ENCODE measurements around the gene MYCBP. TPM values are rescaled to one million over a fixed set of nuclear protein-coding genes. Genes with fewer than 3 reads are reported as not detected.
"Not testable (repeated sequence)": the region's sequence is repeated elsewhere in the genome, so short reads cannot be mapped to it uniquely, and the experiment has no call there.

MYCBP gene
- total and polyA plus RNA-seq, 4 experiments from 2014 or later = 13.4 to 77.8 (median 35.5) TPM

DNA sequence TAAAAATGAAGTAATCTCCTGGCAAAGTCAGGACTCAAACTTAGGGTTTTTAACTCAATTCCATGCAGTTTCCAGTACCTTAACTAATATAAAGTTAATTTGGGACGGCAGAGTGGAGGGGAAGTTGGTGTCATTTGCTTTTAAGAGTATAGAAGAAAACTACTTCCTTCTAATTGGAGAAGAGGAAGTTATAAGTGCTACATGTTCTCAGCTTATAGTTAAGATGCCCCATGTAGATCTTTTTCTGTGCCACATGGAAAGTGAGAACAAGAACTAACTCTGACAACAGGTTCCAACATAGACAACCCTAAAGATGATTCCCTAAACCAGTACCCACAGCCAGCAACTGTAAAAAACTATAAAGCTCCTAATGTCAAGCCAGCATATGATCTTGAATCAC, 25.1 kb downstream of the MYCBP start:
- Histone ChIP-seq H3K36me3 (ENCODE audit: insufficient read depth, low read length) (peaks cover 40% of the 10 kb centered on the region), H3K4me3 (ENCODE audit: low read length in 2 of 2) (no peak overlapping the region), H3K27me3 (ENCODE audit: insufficient read depth, low read length) (no peaks in the 10 kb centered on the region), H3K9me3 (ENCODE audit: control insufficient read depth in 1 of 2, low read length in 2 of 2) (no peaks in the 10 kb centered on the region), H3K4me1 (ENCODE audit: insufficient read depth, low read length) (no peaks in the 10 kb centered on the region), H3K27ac (ENCODE audit: low read depth, low read length) (no peak overlapping the region)
- intact Hi-C loops (cut with micrococcal nuclease) = no loop called here
- no peak for DNase-seq
- Mint-ChIP-seq H3K27ac (peak overlapping the region in 4 of 7 donors; percentile 46 to 62 (median 54)), H3K27me3 (no peaks in the 10 kb centered on the region), H3K9me3 (peaks cover 0 to 3% (median 0%) of the 10 kb centered on the region in 8 donors), H3K36me3 (peaks cover 55 to 69% of the 10 kb centered on the region in 2 donors), H3K4me3 (no peak overlapping the region), H3K4me1 (peaks cover 20 to 31% (median 24%) of the 10 kb centered on the region in 4 donors)
- POLR2A ChIA-PET (ENCODE audit: partially characterized antibody) = no interaction called here
- CTCF ChIA-PET (ENCODE audit: partially characterized antibody) = interaction anchor here (1.7 to 1.8 kb wide), 2 partner anchors 13 to 244 kb away, joined by 4 to 6 read pairs; no protein-coding TSS in a partner anchor

DNA sequence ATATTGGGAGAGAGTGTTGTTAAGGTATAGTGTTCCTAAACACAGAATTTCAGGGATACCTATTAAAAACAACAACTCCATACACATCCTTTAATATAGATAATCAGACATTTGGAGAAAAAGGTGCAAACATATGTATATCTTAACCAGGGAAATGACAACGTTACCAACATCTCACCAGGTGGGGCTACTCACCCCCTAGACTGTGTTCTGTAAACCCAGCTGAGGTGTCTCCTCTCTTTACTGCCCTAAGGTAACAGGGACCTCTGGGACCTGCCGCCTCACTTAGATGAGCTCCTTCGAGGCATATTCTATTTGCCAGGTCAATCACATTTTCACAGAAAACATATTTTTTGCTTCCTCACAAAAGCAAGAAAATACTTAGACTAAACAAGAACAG, 26.9 kb downstream of the MYCBP start:
- no peaks in the 10 kb centered on the region for H3K9me3 ChIP-seq (ENCODE audit: control insufficient read depth in 1 of 2, low read length in 2 of 2)
- no peak overlapping the region for H3K4me3 Mint-ChIP-seq
- no peaks in the 10 kb centered on the region for H3K27me3 Mint-ChIP-seq
- H3K36me3 Mint-ChIP-seq = peaks cover 50 to 63% of the 10 kb centered on the region in 2 donors
- no peak overlapping the region for H3K27ac ChIP-seq (ENCODE audit: low read depth, low read length)
- POLR2A ChIA-PET (ENCODE audit: partially characterized antibody) = interaction anchor here (1.0 kb wide), 1 partner anchor 13 kb away, joined by 3 read pairs; the partner anchor contains the start of gene RRAGC
- H3K9me3 Mint-ChIP-seq = peaks cover 0 to 3% (median 0%) of the 10 kb centered on the region in 8 donors
- CTCF ChIA-PET (ENCODE audit: partially characterized antibody) = interaction anchor here (1.3 to 2.6 kb wide), 4 partner anchors 9 to 246 kb away, joined by 3 to 14 read pairs (median 11); no protein-coding TSS in a partner anchor
- intact Hi-C loops (cut with micrococcal nuclease) = loop anchor here (1.0 kb wide), 1 partner anchor 246 kb away; no protein-coding TSS in a partner anchor
- H3K4me1 ChIP-seq (ENCODE audit: insufficient read depth, low read length) = no peaks in the 10 kb centered on the region
- peaks cover 10 to 23% (median 15%) of the 10 kb centered on the region in 4 donors for H3K4me1 Mint-ChIP-seq
- no peaks in the 10 kb centered on the region for H3K27me3 ChIP-seq (ENCODE audit: insufficient read depth, low read length)
- DNase-seq = no peak
- H3K4me3 ChIP-seq (ENCODE audit: low read length in 2 of 2) = no peak overlapping the region
- peak overlapping the region in 1 of 7 donors; percentile 59 for H3K27ac Mint-ChIP-seq
- peaks cover 33% of the 10 kb centered on the region for H3K36me3 ChIP-seq (ENCODE audit: insufficient read depth, low read length)

DNA sequence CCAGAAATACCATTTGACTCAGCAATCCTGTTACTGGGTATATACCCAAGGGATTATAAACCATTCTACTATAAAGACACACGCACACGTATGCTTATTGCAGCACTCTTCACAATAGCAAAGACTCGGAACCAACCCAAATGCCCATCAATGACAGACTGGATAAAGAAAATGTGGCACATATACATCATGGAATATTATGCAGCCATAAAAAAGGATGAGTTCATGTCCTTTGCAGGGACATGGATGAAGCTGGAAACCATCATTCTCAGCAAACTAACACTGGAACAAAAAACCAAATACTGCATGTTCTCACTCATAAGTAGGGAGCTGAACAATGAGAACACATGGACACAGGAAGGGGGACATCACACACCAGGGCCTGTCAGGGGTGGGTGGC, 28.1 kb downstream of the MYCBP start:
- H3K4me1 ChIP-seq (ENCODE audit: insufficient read depth, low read length); H3K27me3 ChIP-seq (ENCODE audit: insufficient read depth, low read length); H3K27me3 Mint-ChIP-seq; H3K9me3 ChIP-seq (ENCODE audit: control insufficient read depth in 1 of 2, low read length in 2 of 2); H3K4me3 Mint-ChIP-seq; intact Hi-C loops (cut with micrococcal nuclease); POLR2A ChIA-PET (ENCODE audit: partially characterized antibody); H3K27ac ChIP-seq (ENCODE audit: low read depth, low read length); DNase-seq; H3K9me3 Mint-ChIP-seq; H3K4me3 ChIP-seq (ENCODE audit: low read length in 2 of 2): not testable (repeated sequence)
- peaks cover 27% of the 10 kb centered on the region for H3K36me3 ChIP-seq (ENCODE audit: insufficient read depth, low read length)
- CTCF ChIA-PET (ENCODE audit: partially characterized antibody) = interaction anchor here (2.0 to 2.6 kb wide), 3 partner anchors 8 to 247 kb away, joined by 10 to 14 read pairs (median 12); no protein-coding TSS in a partner anchor
- Mint-ChIP-seq H3K4me1 (peaks cover 17 to 28% (median 20%) of the 10 kb centered on the region in 4 donors), H3K36me3 (peaks cover 50 to 63% of the 10 kb centered on the region in 2 donors), H3K27ac (peak overlapping the region in 1 of 7 donors; percentile 81)

DNA sequence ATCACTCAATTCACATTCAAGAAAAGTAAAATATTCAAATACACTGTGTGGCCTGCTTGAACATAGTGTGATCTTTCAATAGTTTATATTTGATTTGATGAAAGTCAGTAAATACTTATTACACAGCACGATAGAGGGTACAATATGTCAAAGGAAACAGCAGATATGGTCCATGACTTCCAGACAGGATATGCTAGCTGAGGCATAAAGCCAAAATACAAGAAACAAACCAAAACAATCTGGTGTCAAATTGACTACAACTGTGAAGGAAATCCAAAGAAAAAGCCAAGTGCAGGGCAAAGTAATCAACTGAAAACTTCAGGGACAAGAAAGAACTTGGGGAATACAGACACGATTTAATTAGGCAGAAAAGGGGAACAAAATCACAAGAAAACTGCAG, 32.9 kb downstream of the MYCBP start:
- Mint-ChIP-seq H3K4me1 (peaks cover 14 to 20% (median 17%) of the 10 kb centered on the region in 4 donors), H3K27me3 (no peaks in the 10 kb centered on the region), H3K36me3 (peaks cover 51 to 64% of the 10 kb centered on the region in 2 donors), H3K9me3 (peaks cover 0 to 3% (median 0%) of the 10 kb centered on the region in 8 donors), H3K27ac (peak overlapping the region in 5 of 7 donors; percentile 14 to 82 (median 63)), H3K4me3 (no peak overlapping the region)
- CTCF ChIA-PET (ENCODE audit: partially characterized antibody) = no interaction called here
- Histone ChIP-seq H3K27ac (ENCODE audit: low read depth, low read length) (no peak overlapping the region), H3K9me3 (ENCODE audit: control insufficient read depth in 1 of 2, low read length in 2 of 2) (no peaks in the 10 kb centered on the region), H3K4me1 (ENCODE audit: insufficient read depth, low read length) (no peaks in the 10 kb centered on the region), H3K36me3 (ENCODE audit: insufficient read depth, low read length) (peaks cover 25% of the 10 kb centered on the region), H3K4me3 (ENCODE audit: low read length in 2 of 2) (no peak overlapping the region), H3K27me3 (ENCODE audit: insufficient read depth, low read length) (no peaks in the 10 kb centered on the region)
- intact Hi-C loops (cut with micrococcal nuclease) = no loop called here
- POLR2A ChIA-PET (ENCODE audit: partially characterized antibody) = no interaction called here
- DNase-seq = no peak

DNA sequence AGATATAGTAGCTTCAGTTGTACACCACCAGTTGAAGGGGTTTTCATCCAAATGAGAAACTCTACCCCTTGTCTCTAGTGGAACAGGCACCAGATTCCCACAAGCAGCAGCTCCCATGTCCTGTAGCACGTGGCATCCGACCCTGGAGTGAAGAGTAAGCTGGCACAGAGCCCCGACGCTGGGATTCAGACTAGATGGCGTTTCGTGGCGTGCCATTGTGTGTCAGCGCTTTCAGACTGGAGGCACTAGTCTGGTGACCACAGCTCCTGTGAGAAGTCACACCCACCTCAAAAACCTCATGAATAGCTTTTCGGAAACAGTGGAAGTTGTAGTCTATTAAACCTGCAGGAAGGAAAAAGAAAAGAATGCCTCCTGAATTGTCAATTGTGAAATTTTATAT, 33.8 kb downstream of the MYCBP start:
- H3K9me3 ChIP-seq (ENCODE audit: control insufficient read depth in 1 of 2, low read length in 2 of 2) = no peaks in the 10 kb centered on the region
- DNase-seq = no peak
- Mint-ChIP-seq H3K4me3 (no peak overlapping the region), H3K27me3 (no peaks in the 10 kb centered on the region), H3K36me3 (peaks cover 42 to 55% of the 10 kb centered on the region in 2 donors), H3K9me3 (no peaks in the 10 kb centered on the region), H3K27ac (no peak overlapping the region), H3K4me1 (peaks cover 10 to 14% (median 11%) of the 10 kb centered on the region in 4 donors)
- no peaks in the 10 kb centered on the region for H3K27me3 ChIP-seq (ENCODE audit: insufficient read depth, low read length)
- no peaks in the 10 kb centered on the region for H3K4me1 ChIP-seq (ENCODE audit: insufficient read depth, low read length)
- intact Hi-C loops (cut with micrococcal nuclease) = loop anchor here (5.0 kb wide), 1 partner anchor 947 kb away; no protein-coding TSS in a partner anchor
- H3K36me3 ChIP-seq (ENCODE audit: insufficient read depth, low read length) = peaks cover 25% of the 10 kb centered on the region
- H3K4me3 ChIP-seq (ENCODE audit: low read length in 2 of 2) = no peak overlapping the region
- no peak overlapping the region for H3K27ac ChIP-seq (ENCODE audit: low read depth, low read length)
- POLR2A ChIA-PET (ENCODE audit: partially characterized antibody) = no interaction called here
- CTCF ChIA-PET (ENCODE audit: partially characterized antibody) = no interaction called here

DNA sequence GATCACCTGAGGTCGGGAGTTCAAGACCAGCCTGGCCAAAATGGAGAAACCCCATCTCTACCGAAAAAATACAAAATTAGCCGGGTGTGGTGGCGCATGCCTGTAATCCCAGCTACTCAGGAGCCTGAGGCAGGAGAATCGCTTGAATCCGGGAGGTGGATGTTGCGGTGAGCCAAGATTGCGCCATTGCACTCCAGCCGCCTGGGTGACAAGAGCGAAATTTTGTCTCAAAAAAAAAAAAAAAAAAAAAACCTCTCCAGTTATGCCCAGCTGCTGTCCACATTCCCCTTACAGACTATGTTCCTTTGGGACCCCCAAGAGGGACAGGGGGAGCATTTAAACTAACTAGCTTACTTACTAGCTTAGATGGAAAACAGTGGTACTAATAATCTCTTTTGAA, 36.8 kb downstream of the MYCBP start:
- POLR2A ChIA-PET (ENCODE audit: partially characterized antibody); H3K9me3 ChIP-seq (ENCODE audit: control insufficient read depth in 1 of 2, low read length in 2 of 2); DNase-seq; H3K27me3 Mint-ChIP-seq; H3K27ac Mint-ChIP-seq; H3K4me3 Mint-ChIP-seq; H3K4me1 ChIP-seq (ENCODE audit: insufficient read depth, low read length); H3K27ac ChIP-seq (ENCODE audit: low read depth, low read length); H3K27me3 ChIP-seq (ENCODE audit: insufficient read depth, low read length); H3K4me3 ChIP-seq (ENCODE audit: low read length in 2 of 2); H3K9me3 Mint-ChIP-seq: not testable (repeated sequence)
- H3K36me3 Mint-ChIP-seq = peaks cover 26 to 35% of the 10 kb centered on the region in 2 donors
- peaks cover 16% of the 10 kb centered on the region for H3K36me3 ChIP-seq (ENCODE audit: insufficient read depth, low read length)
- CTCF ChIA-PET (ENCODE audit: partially characterized antibody) = interaction anchor here (0.7 to 3.0 kb wide), 7 partner anchors 10 to 846 kb away, joined by 3 to 11 read pairs (median 4); partner anchors contain the start of gene SF3A3
- peaks cover 3 to 14% (median 5%) of the 10 kb centered on the region in 4 donors for H3K4me1 Mint-ChIP-seq
- intact Hi-C loops (cut with micrococcal nuclease) = loop anchor here (5.0 kb wide), 1 partner anchor 944 kb away; no protein-coding TSS in a partner anchor

DNA sequence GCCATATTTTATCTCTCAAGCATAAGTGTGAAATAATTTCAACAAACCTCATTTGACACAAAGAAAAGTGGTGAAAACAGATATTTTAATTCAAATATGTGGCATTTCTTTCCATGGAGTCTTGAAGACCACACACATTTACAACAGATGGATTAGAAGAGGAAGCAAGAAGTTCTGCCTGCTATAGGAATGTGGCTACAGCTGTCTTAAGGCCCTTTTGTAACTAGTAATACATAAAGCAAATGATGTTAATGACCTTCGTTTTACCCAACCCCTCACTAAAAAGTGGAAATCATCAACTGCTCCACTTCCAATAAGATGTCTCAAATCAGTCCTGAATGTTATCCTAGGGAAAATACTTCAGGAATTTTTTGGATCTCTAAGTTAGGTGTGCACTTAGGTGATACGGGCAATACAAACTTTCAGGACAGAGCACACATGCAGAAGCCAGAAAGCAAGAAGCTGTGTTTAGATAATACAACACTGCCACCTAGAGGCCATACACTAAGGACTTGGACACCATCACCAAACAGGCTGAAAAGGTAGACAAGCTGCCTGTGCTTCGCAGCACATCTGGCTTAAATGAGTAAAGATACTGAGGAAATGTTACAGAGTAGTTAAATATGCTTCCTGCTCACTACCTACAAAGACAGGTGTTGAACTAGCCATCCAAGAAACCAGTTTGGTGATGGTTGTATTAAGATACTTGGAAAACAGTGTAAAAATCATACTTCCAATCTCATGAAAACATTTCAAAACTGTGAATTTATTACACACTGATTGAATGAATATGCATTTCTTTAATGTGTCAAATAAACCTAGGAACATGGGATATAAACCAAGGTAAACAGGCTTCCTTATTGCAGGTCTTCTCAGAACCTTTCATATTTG, 38.0 kb downstream of the MYCBP start:
- H3K4me1 Mint-ChIP-seq = peaks cover 0 to 7% (median under 1%) of the 10 kb centered on the region in 4 donors
- ChIA-PET CTCF (ENCODE audit: partially characterized antibody) (interaction anchor here (0.7 to 3.3 kb wide), 11 partner anchors 8 to 845 kb away, joined by 3 to 14 read pairs (median 4); no protein-coding TSS in a partner anchor), POLR2A (ENCODE audit: partially characterized antibody) (interaction anchor here (1.0 kb wide), 1 partner anchor 257 kb away, joined by 3 read pairs; no protein-coding TSS in a partner anchor)
- Histone ChIP-seq H3K4me3 (ENCODE audit: low read length in 2 of 2) (no peak overlapping the region), H3K27me3 (ENCODE audit: insufficient read depth, low read length) (no peaks in the 10 kb centered on the region), H3K27ac (ENCODE audit: low read depth, low read length) (no peak overlapping the region), H3K36me3 (ENCODE audit: insufficient read depth, low read length) (peaks cover 16% of the 10 kb centered on the region), H3K9me3 (ENCODE audit: control insufficient read depth in 1 of 2, low read length in 2 of 2) (no peaks in the 10 kb centered on the region), H3K4me1 (ENCODE audit: insufficient read depth, low read length) (no peaks in the 10 kb centered on the region)
- peaks cover 2 to 6% of the 10 kb centered on the region in 2 donors for H3K27me3 Mint-ChIP-seq
- intact Hi-C loops (cut with micrococcal nuclease) = loop anchor here (1.0 to 5.0 kb wide), 4 partner anchors 257 to 1232 kb away; partner anchors contain the start of gene SF3A3
- H3K36me3 Mint-ChIP-seq = peaks cover 20 to 27% of the 10 kb centered on the region in 2 donors
- no peaks in the 10 kb centered on the region for H3K9me3 Mint-ChIP-seq
- peak; percentile 51 to 73 (median 70) for DNase-seq
- H3K4me3 Mint-ChIP-seq = no peak overlapping the region
- H3K27ac Mint-ChIP-seq = no peak overlapping the region

Measured in CD4-positive, alpha-beta memory T cell (primary cell).